ENCODE measurements around the gene ITLN2.
"Not testable (repeated sequence)": the region's sequence is repeated elsewhere in the genome, so short reads cannot be mapped to it uniquely, and the experiment has no call there.

ITLN2 gene

GRCh38 chr1:160952129-160952510 is 2.5 kb downstream of the ITLN2 start:
- no peak for DNase-seq

DNA sequence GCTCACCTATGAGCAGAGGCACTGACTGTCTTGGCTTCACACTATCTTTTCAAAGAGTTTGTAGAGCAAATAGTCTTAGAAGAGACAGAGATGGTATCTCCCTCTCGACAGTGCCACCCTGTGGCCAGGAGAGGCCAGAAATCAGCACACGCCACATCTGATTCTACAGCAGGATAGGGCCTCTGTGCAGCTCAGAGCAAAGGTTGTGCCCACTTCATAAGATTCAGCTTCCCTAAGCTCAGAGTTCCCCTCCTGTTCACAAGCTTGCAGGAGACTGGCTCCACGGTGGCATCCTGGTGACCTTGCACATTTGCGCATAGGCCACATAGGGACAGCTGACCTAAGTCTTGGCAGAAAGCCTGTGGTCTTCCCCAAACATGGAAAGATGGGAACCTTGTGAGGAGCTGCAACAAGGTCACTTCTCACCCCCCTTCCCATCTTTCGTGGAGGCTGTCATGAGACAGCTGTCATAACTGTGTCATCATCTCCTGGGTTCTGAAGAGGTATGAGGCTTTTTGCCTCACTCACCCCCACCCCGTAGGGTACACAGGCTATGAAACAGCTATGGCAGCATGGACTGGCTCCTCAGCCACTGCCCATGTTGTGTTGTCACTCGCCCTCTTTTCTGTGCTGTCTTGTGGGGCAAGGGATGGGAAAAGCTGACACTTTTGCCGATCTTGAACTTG is 3.0 kb downstream of the ITLN2 start:
- DNase-seq: peak; percentile 18

DNA sequence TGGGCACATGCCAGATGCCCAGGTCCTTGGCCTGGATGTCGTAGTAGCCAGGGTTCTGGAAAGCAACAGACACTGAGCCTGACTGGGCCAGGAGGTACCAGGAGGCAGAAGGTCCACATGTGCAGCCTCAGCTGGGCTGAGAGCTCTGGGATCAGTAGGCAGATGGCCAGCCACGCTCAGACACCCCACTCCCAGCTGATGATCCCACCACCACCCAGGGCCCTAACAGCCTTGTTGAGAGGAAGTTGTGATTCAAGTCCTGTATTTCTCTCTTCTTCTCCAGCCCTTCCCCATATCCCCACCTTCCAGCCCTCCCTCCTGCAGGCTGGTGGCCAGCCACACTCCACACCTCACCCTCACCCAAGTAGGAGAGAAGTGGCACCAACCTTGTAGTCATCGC is 4.0 kb downstream of the ITLN2 start:
- DNase-seq: no peak

DNA sequence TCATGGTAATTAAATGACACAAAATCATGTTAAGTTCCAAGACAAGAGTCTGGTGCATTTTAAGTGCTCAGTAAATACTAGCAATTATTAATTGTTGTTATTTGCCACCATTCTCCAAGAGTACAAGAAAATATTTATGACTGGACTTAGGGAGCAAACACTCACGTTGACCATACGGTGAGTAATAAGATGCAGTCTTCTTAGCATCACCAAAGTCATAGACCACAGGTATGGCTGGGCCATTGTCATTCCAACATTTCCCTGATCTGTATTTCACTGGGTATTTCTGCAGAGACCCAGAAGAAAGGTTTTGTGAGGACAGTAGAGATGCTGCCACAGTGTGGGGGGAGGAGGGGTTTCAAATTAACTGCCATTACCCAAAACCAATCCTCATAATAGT is 4.7 kb downstream of the ITLN2 start:
- no peak for DNase-seq

DNA sequence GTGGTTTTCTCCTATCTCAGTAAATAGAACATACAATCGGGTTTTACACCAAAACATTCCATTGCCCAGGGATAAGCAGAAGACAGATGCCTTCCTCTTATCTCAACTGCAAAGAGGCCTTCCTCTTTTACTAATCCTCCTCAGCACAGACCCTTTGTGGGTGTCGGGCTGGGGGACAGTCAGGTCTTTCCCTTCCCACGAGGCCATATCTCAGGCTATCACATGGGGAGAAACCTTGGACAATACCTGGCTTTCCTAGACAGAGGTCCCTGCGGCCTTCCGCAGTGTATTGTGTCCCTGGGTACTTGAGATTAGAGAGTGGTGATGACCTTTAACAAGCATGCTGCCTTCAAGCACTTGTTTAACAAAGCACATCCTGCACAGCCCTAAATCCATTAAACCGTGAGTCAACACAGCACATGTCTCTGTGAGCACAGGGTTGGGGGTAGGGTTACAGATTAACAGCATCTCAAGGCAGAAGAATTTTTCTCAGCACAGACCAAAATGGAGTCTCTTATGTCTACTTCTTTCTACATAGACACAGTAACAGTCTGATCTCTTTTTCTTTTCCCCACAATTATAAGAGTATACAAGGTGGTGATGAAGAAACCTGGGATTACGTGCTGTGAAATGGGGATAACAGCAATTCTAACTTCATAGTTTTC is 5.3 kb downstream of the ITLN2 start:
- DNase-seq: peak; percentile 4

GRCh38 chr1:160947174-160947759 is 7.3 kb downstream of the ITLN2 start:
- DNase-seq: not testable (repeated sequence)

GRCh38 chr1:160945881-160946280 is 8.7 kb downstream of the ITLN2 start:
- DNase-seq: not testable (repeated sequence)

- no peak for DNase-seq
Observed at GRCh38 chr1:160945079-160945478, 9.5 kb downstream of the ITLN2 start.

DNA sequence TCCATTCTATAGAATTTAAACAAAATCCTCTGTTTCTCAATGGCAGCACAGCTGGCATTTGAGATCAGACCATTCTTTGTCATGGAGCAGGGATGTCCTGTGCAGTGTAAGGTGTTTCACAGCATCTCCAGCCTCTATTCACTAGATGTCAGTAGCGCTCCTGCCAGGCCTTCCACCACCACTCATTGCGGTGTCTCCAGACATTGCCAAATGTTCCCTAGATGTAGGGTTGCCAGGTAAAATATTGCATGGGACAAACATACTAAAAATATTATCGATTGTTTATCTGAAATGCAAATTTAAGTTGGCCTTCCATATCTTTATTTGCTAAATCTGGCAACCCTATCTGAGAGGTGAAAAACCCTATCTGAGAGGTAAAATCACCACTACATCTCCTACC is 11.7 kb downstream of the ITLN2 start:
- DNase-seq: no peak

GRCh38 chr1:160936666-160937065 is 17.9 kb downstream of the ITLN2 start:
- not testable (repeated sequence) for DNase-seq

DNA sequence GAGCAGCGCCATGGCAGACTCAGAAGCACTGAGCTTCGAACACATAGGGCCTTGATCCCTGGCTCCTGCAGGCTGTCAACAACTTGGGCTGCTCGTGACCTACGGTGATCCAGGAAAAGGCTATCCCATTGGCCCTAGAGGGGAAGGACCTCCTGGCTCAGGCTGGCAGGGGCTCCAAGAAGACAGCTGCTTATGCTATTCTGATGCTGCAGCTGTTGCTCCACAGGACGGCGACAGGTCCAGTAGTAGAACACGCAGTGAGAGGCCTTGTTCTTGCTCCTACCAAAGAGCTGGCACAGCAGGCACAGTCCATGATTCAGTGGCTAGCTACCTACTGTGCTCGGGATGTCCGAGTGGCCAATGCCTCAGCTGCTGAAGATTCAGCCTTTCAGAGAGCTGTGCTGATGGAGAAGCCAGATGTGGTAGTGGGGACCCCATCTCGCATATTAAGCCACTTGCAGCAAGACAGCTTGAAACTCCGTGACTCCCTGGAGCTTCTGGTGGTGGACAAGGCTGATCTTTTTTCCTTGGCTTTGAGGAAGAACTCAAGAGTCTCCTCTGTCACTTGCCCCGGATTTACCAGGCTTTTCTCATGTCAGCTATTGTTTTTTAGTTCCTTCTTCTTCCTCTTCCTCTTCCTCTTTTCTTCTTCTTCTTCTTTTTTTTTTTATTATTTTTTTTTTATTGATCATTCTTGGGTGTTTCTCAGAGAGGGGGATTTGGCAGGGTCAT is 18.9 kb downstream of the ITLN2 start:
- DNase-seq: no peak

DNA sequence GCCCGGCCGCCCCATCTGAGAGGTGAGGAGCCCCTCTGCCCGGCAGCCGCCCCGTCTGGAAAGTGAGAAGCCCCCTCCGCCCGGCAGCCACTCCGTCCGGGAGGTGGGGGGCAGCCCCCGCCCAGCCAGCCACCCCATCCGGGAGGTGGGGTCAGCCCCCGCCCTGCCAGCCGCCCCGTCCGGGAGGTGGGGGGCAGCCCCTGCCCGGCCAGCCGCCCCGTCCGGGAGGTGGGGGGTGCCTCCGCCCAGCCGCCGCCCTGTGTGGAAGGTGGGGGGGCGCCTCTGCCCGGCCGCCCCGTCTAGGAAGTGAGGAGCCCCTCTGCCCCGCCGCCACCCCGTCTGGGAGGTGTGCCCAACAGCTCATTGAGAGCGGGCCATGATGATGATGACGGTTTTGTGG is 21.3 kb downstream of the ITLN2 start:
- DNase-seq: not testable (repeated sequence)

GRCh38 chr1:160925652-160926244 is 28.9 kb downstream of the ITLN2 start:
- no peak for DNase-seq

- DNase-seq: no peak
Observed at GRCh38 chr1:160924791-160925651, 29.6 kb downstream of the ITLN2 start.

GRCh38 chr1:160916666-160917065 is 37.9 kb downstream of the ITLN2 start:
- DNase-seq: no peak

DNA sequence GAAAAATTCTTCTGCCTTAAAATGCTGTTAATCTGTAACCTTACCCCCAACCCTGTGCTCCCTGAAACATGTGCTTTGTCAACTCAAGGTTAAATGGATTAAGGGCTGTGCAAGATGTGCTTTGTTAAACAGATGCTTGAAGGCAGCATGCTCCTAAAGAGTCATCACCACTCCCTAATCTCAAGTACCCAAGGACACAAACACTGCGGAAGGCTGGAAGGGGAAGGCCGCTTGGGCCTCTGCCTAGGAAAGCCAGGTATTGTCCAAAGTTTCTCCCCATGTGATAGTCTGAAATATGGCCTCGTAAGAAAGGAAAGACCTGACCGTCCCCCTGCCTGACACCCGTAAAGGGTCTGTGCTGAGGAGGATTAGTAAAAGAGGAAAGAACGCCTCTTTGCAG is 41.4 kb downstream of the ITLN2 start:
- not testable (repeated sequence) for DNase-seq

- no peak for DNase-seq
Observed at GRCh38 chr1:160911925-160912324, 42.7 kb downstream of the ITLN2 start.

- no peak for DNase-seq
Observed at GRCh38 chr1:160911441-160911840, 43.2 kb downstream of the ITLN2 start.

- DNase-seq: no peak
Observed at GRCh38 chr1:160910170-160910750, 44.3 kb downstream of the ITLN2 start.

DNA sequence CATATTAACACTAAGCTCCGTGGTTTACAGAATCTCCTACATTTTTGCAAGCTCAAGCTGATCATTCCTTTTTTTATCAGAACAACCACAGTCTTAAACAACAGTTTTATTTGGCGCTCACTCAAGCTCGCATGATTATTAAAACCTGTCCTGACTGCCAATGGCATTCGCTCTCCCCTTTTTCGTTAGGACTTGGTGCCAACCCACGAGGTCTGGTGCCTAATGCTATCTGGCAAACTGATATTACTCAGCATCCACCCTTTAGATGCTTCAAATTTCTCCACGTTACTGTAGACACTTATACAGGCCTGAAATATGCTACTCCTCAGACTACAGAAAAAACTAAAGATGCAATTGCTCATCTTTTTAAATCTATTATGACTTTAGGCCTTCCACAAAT is 46.6 kb downstream of the ITLN2 start:
- no peak for DNase-seq

- DNase-seq: no peak
Observed at GRCh38 chr1:160905617-160905989, 49.0 kb downstream of the ITLN2 start.

Measured in fibroblast of skin of abdomen (primary cell).